Measurements from ENCODE around the gene USP25.

The USP25 gene

GRCh38 chr21:15729346-15729673, 472 bp upstream of the USP25 start:
- TF ChIP-seq POU6F1 (CRISPR knock-in tag; IDR thresholded peaks at IDR 0.05; ENCODE audit: borderline replicate concordance, low read depth), result no peak
- TF ChIP-seq SNAI2 (CRISPR knock-in tag; IDR thresholded peaks at IDR 0.05), result no peak
- no peak for TF ChIP-seq OSR1 (CRISPR knock-in tag; IDR thresholded peaks at IDR 0.05)
- TF ChIP-seq BACH2 (CRISPR knock-in tag; IDR thresholded peaks at IDR 0.05; ENCODE audit: borderline replicate concordance), result no peak
- no peak for TF ChIP-seq GLIS3 (CRISPR knock-in tag; IDR thresholded peaks at IDR 0.05)
- no peak for TF ChIP-seq ZNF8 (CRISPR knock-in tag; IDR thresholded peaks at IDR 0.05)
- TF ChIP-seq ISL1 (CRISPR knock-in tag; IDR thresholded peaks at IDR 0.05), result no peak
- no peak for TF ChIP-seq ESRRG (CRISPR knock-in tag; IDR thresholded peaks at IDR 0.05)
- no peak for TF ChIP-seq ZFP3 (CRISPR knock-in tag; IDR thresholded peaks at IDR 0.05)
- no peak for TF ChIP-seq RARB (CRISPR knock-in tag; IDR thresholded peaks at IDR 0.05)
- no peak for TF ChIP-seq PATZ1 (CRISPR knock-in tag; IDR thresholded peaks at IDR 0.05; ENCODE audit: borderline replicate concordance)
- no peak for TF ChIP-seq ZC3H10 (CRISPR knock-in tag; IDR thresholded peaks at IDR 0.05)
- TF ChIP-seq ZNF70 (CRISPR knock-in tag; IDR thresholded peaks at IDR 0.05), result no peak
- no peak for TF ChIP-seq TOX (CRISPR knock-in tag; IDR thresholded peaks at IDR 0.05; ENCODE audit: borderline replicate concordance)
- TF ChIP-seq ZNF565 (CRISPR knock-in tag; conservative IDR thresholded peaks at IDR 0.05; ENCODE audit: low read depth), result no peak
- TF ChIP-seq CSRNP3 (CRISPR knock-in tag; IDR thresholded peaks at IDR 0.05), result no peak
- ATAC-seq, result no peak

GRCh38 chr21:15730484-15731242, 881 bp downstream of the USP25 start:
- TF ChIP-seq CSDC2 (CRISPR knock-in tag; IDR thresholded peaks at IDR 0.05), result no peak
- no peak for TF ChIP-seq BACH2 (CRISPR knock-in tag; IDR thresholded peaks at IDR 0.05; ENCODE audit: borderline replicate concordance)
- no peak for TF ChIP-seq PPARA (CRISPR knock-in tag; IDR thresholded peaks at IDR 0.05; ENCODE audit: borderline replicate concordance)
- TF ChIP-seq CREB5 (CRISPR knock-in tag; IDR thresholded peaks at IDR 0.05; ENCODE audit: low read depth), result no peak
- no peak for TF ChIP-seq TSHZ2 (CRISPR knock-in tag; IDR thresholded peaks at IDR 0.05)
- no peak for TF ChIP-seq OSR1 (CRISPR knock-in tag; IDR thresholded peaks at IDR 0.05)
- TF ChIP-seq ZFP30 (CRISPR knock-in tag; IDR thresholded peaks at IDR 0.05), result no peak
- TF ChIP-seq ESRRG (CRISPR knock-in tag; IDR thresholded peaks at IDR 0.05), result no peak
- TF ChIP-seq TCF4 (CRISPR knock-in tag; IDR thresholded peaks at IDR 0.05; ENCODE audit: borderline replicate concordance), result no peak
- TF ChIP-seq ZNF70 (CRISPR knock-in tag; IDR thresholded peaks at IDR 0.05), result no peak
- no peak for TF ChIP-seq ISL1 (CRISPR knock-in tag; IDR thresholded peaks at IDR 0.05)
- no peak for TF ChIP-seq GLIS3 (CRISPR knock-in tag; IDR thresholded peaks at IDR 0.05)
- no peak for TF ChIP-seq ZC3H10 (CRISPR knock-in tag; IDR thresholded peaks at IDR 0.05)
- TF ChIP-seq SNAI2 (CRISPR knock-in tag; IDR thresholded peaks at IDR 0.05), result no peak
- ATAC-seq, result peak; percentile 32
